ENCODE measurements around the gene UBA52. TPM values are rescaled to one million over a fixed set of nuclear protein-coding genes. Genes with fewer than 3 reads are reported as not detected.

UBA52 gene
- total and polyA plus RNA-seq, 2 of the 8 experiments (the other 6 are each of a cell fraction or from before 2014, with no cell fraction given) = 1,340 to 5,409 TPM

DNA sequence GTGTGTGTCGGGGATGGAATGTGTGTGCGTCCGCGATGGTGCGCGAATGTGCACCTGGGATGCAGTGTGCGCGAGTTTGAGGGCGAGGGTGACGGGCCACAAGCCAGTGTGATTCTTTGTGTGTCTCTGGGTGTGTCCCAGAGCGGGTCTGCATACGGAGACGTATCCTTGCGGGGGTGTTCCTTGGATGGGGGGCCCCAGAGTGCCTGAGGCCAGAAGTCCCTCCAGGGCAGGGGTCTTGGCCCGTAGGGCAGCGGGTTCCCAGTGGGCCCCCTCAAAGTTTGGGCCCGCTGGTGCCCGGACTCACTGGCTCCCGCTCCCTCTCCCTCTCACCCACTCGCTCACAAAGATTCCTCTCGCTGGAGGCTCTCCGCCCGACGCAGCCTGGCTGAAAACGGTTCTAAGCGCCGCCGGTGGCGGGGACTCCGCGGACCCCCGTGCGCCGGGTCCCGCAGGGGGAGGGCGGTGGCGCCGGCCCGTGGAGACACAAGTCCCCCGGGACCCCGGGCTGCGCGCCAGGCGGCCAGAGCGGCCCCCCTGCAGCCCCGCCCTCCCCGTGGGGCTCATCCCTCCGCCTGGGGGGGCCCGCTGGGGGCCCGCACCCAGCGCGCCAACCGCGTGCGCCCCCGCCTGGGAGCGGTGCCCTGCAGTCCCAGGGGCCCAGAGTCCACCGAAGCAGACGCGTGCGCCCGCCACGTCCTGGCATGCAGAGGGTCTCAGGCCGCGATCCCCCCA is 34.1 kb downstream of the UBA52 start:
- peaks cover 27 to 42% (median 33%) of the 10 kb centered on the region in 4 experiments for H3K4me1 ChIP-seq (replicated peaks in 1 of 4; ENCODE audit: control insufficient read depth in 3 of 4, insufficient read depth in 4 of 4, low read length in 3 of 4)
- no peak for DNase-seq (ENCODE audit: low read depth in 1 of 2, low spot score in 2 of 2)
- peak overlapping the region; percentile 43 to 63 for H3K4me2 ChIP-seq (ENCODE audit: insufficient read depth in 1 of 2, low read depth in 2 of 2, low read length in 2 of 2)
- H2BK20ac ChIP-seq (ENCODE audit: low read length) = peak overlapping the region; percentile 100; the same call in 1 of the 2 replicates
- no peaks in the 10 kb centered on the region for H3K9me3 ChIP-seq (ENCODE audit: insufficient read depth in 2 of 2, low read depth in 1 of 2, low read length in 1 of 2)
- H3K79me2 ChIP-seq (ENCODE audit: control insufficient read depth in 1 of 2, insufficient read depth in 2 of 2, low read length in 2 of 2) = no peaks in the 10 kb centered on the region
- H4K20me1 ChIP-seq (replicated peaks in 1 of 2; ENCODE audit: control insufficient read depth in 1 of 2, insufficient read depth in 2 of 2, low read length in 2 of 2) = peaks cover 0 to 11% of the 10 kb centered on the region in 2 experiments
- H2BK15ac ChIP-seq (ENCODE audit: low read length) = peak overlapping the region; percentile 97; the same call in 1 of the 2 replicates
- WGBS, 2 experiments (ENCODE audit: extremely low coverage in 1 of 2, insufficient coverage in 1 of 2, insufficient read length in 1 of 2, insufficient replicate concordance in 2 of 2, low coverage in 1 of 2, low lambda C conversion rate in 2 of 2, missing lambda C conversion rate in 1 of 2) = 7% methylated on average over 40 of the region's 65 CpGs; no CpG with 5 or more reads in 1 of the 2 experiments
- H2AK5ac ChIP-seq (ENCODE audit: low read depth, low read length) = 0 out of 2 replicates have a peak overlapping the region, but pooled peaks have one; percentile 60
- no peak for FAIRE-seq
- H3K18ac ChIP-seq (ENCODE audit: extremely low read depth, low read length) = peak overlapping the region; percentile 83
- peak overlapping the region; percentile 47 for H2BK120ac ChIP-seq (replicated peaks; ENCODE audit: low read depth, low read length)
- H2BK12ac ChIP-seq (ENCODE audit: low read depth, low read length) = peak overlapping the region; percentile 96; the same call in 1 of the 2 replicates
- H3K14ac ChIP-seq (ENCODE audit: insufficient read length) = no peak overlapping the region
- no peak overlapping the region for H4K5ac ChIP-seq (ENCODE audit: insufficient read length, low read depth, low read length)
- H3K23ac ChIP-seq (ENCODE audit: insufficient read length) = no peak overlapping the region
- peak overlapping the region; percentile 65 for H3K4ac ChIP-seq (replicated peaks; ENCODE audit: insufficient read length, low read depth, low read length)
- H4K8ac ChIP-seq (ENCODE audit: extremely low read depth, insufficient read depth, low read length) = peak overlapping the region; percentile 75; the same call in 1 of the 2 replicates
- POLR2A ChIA-PET (ENCODE audit: partially characterized antibody) = interaction anchor here (0.6 to 3.3 kb wide), 4 partner anchors 12 to 218 kb away, joined by 3 to 23 read pairs (median 4); no protein-coding TSS in a partner anchor
- H3K79me1 ChIP-seq (ENCODE audit: low read depth, low read length) = no peaks in the 10 kb centered on the region
- CTCF ChIA-PET (ENCODE audit: partially characterized antibody) = interaction anchor here (3.3 kb wide), 1 partner anchor 13 kb away, joined by 31 read pairs; no protein-coding TSS in a partner anchor
- no peak overlapping the region for H2BK5ac ChIP-seq (ENCODE audit: low read depth, low read length)
- no peak overlapping the region for H3K56ac ChIP-seq (replicated peaks; ENCODE audit: insufficient read length, low read depth, low read length)
- no peak overlapping the region for H4K91ac ChIP-seq (replicated peaks; ENCODE audit: insufficient read length, low read length)
- peaks cover 10% of the 10 kb centered on the region; the same call in 1 of the 2 replicates for H3K23me2 ChIP-seq (ENCODE audit: low read depth, low read length)
- no peak overlapping the region for H3K9ac ChIP-seq (replicated peaks in 1 of 4; ENCODE audit: extremely low read depth in 1 of 4, low read depth in 3 of 4, low read length in 3 of 4)
- peaks cover 0 to 14% (median 0%) of the 10 kb centered on the region in 4 experiments; a peak in 1 of 8 replicates for H3K36me3 ChIP-seq (ENCODE audit: control insufficient read depth in 2 of 4, insufficient read depth in 4 of 4, low read length in 3 of 4)
- H3K27me3 ChIP-seq (replicated peaks in 1 of 4; ENCODE audit: control insufficient read depth in 3 of 4, extremely low read depth in 1 of 4, insufficient read depth in 3 of 4, low read length in 3 of 4) = peaks cover 74 to 91% (median 89%) of the 10 kb centered on the region in 4 experiments
- no peak overlapping the region for H3K27ac ChIP-seq (ENCODE audit: low read depth, low read length)
- H2AFZ ChIP-seq (ENCODE audit: low read length) = no peak overlapping the region
- peak overlapping the region in 2 of 4 experiments; percentile 5 to 53; a peak in 6 of 8 replicates for H3K4me3 ChIP-seq (ENCODE audit: extremely low read depth in 1 of 4, insufficient read depth in 2 of 4, low read depth in 3 of 4, low read length in 4 of 4)
- TF ChIP-seq SP1 (IDR thresholded peaks at IDR 0.05; ENCODE audit: low read depth, low read length) (no peak), RFX5 (IDR thresholded peaks at IDR 0.05; ENCODE audit: borderline replicate concordance, low read depth, low read length) (no peak), MAFK (IDR thresholded peaks at IDR 0.05; ENCODE audit: low read depth, low read length) (no peak), CHD2 (IDR thresholded peaks at IDR 0.05; ENCODE audit: low read length) (no peak), RAD21 (IDR thresholded peaks at IDR 0.05 in 1 of 2, conservative IDR thresholded peaks at IDR 0.05 in 1 of 2; ENCODE audit: low read depth in 2 of 2, low read length in 2 of 2) (no peak), HDAC6 (IDR thresholded peaks at IDR 0.05; ENCODE audit: low read depth, low read length) (no peak), SP4 (IDR thresholded peaks at IDR 0.05; ENCODE audit: low read length) (no peak), BCL11A (IDR thresholded peaks at IDR 0.05; ENCODE audit: low read depth in 2 of 2, low read length in 2 of 2) (no peak), TCF12 (IDR thresholded peaks at IDR 0.05; ENCODE audit: low read depth, low read length) (no peak), JUND (IDR thresholded peaks at IDR 0.05; ENCODE audit: low read length) (no peak), CEBPB (IDR thresholded peaks at IDR 0.05; ENCODE audit: low read depth, low read length) (no peak), ASH2L (IDR thresholded peaks at IDR 0.05; ENCODE audit: low read length) (no peak), KDM4A (IDR thresholded peaks at IDR 0.05; ENCODE audit: low read depth, low read length, severe bottlenecking) (no peak)
